ENCODE data around the gene NLRP1. TPM values are rescaled to one million over a fixed set of nuclear protein-coding genes. Genes with fewer than 3 reads are reported as not detected.

NLRP1 gene
- total RNA-seq, 1 donor from 2014 or later = 67.7 TPM

- peak in 1 of 2 donors; percentile 12 for DNase-seq (ENCODE audit: low spot score in 2 of 2)
- H3K27me3 ChIP-seq = no peaks in the 10 kb centered on the region
- no peaks in the 10 kb centered on the region for H3K4me1 ChIP-seq
- H3K4me3 ChIP-seq = no peak overlapping the region
- H3K9me3 ChIP-seq = no peaks in the 10 kb centered on the region
- H3K36me3 ChIP-seq = peaks cover 33 to 48% of the 10 kb centered on the region in 2 donors
- intact Hi-C loops (cut with DNase I) = no loop called here
- TF ChIP-seq CTCF (IDR thresholded peaks at IDR 0.05) = no peak
- H3K27ac ChIP-seq = no peak overlapping the region
These were observed 70.7 kb downstream of the NLRP1 start for GRCh38 chr17:5513628-5514027.

DNA sequence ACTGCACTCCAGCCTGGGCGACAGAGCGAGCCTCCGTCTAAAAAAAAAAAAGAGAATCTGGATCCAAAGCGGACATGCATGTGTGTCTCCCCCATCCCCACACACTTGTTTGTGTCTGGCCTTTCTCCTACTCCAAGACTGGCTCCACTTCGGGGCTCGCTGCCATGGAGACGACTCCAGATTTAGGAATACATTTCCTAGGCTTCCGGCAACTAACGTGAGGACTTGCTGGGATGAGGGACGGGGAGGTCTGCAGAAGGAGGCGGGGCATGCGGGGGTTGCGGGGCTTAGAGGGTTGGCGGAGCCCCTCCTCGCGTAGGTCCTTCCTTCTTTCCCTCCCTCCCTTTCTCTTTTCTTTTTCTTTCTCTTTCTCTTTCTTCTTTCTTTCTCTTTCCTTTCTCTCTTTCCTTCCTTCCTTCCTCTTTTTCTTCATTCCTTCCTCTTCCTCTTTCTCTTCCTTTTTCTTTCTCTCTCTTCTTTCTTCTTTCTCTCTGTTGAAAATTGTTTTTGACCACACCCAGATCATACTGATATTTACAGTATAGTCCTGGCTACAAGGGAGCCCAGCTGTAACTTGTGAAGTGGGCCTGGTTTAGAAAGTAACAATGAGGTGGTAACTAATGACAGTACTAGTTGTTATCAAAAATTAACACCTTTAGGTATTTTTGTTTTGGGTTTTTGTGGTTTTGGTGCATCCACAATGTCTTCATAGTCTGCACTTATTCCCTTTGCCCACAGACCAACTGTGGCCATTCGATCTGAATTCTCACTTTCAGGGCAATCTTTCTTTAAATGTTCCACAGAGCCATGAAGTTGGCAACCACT is 72.7 kb downstream of the NLRP1 start:
- no peak for TF ChIP-seq CTCF (IDR thresholded peaks at IDR 0.05)

GRCh38 chr17:5510771-5511170 is 73.5 kb downstream of the NLRP1 start:
- Histone ChIP-seq H3K27ac (no peak overlapping the region), H3K4me3 (no peak overlapping the region)

More for the DNA sequence above, 72.7 kb downstream of the NLRP1 start:
- no peaks in the 10 kb centered on the region for H3K9me3 ChIP-seq
- no peaks in the 10 kb centered on the region for H3K4me1 ChIP-seq
- intact Hi-C loops (cut with DNase I) = no loop called here
- peaks cover 26 to 38% of the 10 kb centered on the region in 2 donors for H3K36me3 ChIP-seq
- no peaks in the 10 kb centered on the region for H3K27me3 ChIP-seq
- DNase-seq (ENCODE audit: low spot score in 2 of 2) = no peak
- H3K27ac ChIP-seq = no peak overlapping the region
- H3K4me3 ChIP-seq = no peak overlapping the region

DNA sequence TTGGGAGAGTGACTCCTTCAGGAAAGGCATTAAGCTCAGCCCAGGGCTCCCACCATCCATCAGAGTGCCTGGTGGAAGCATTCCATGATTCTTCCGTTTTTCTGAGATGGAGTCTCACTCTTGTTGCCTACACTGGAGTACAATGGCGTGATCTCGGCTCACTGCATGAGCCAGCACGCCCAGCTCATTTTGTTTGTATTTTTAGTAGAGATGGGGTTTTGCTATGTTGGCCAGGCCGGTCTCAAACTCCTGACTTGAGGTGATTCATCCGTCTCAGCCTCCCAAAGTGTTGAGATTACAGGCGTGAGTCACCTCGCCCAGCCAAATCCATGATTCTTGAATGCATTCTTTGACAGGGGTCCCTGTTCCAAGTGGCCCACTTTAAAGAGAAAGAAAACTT is 74.8 kb downstream of the NLRP1 start:
- no peak overlapping the region for H3K4me3 ChIP-seq
- no peaks in the 10 kb centered on the region for H3K27me3 ChIP-seq
- no peaks in the 10 kb centered on the region for H3K9me3 ChIP-seq
- H3K27ac ChIP-seq = no peak overlapping the region
- intact Hi-C loops (cut with DNase I) = no loop called here
- DNase-seq (ENCODE audit: low spot score in 2 of 2) = no peak
- H3K4me1 ChIP-seq = no peaks in the 10 kb centered on the region
- TF ChIP-seq CTCF (IDR thresholded peaks at IDR 0.05) = no peak
- H3K36me3 ChIP-seq = peaks cover 14 to 29% of the 10 kb centered on the region in 2 donors

More at GRCh38 chr17:5510771-5511170, 73.5 kb downstream of the NLRP1 start:
- no peaks in the 10 kb centered on the region for H3K4me1 ChIP-seq
- H3K27me3 ChIP-seq = no peaks in the 10 kb centered on the region
- intact Hi-C loops (cut with DNase I) = no loop called here
- no peaks in the 10 kb centered on the region for H3K9me3 ChIP-seq
- no peak for DNase-seq (ENCODE audit: low spot score in 2 of 2)
- peaks cover 26 to 34% of the 10 kb centered on the region in 2 donors for H3K36me3 ChIP-seq
- no peak for TF ChIP-seq CTCF (IDR thresholded peaks at IDR 0.05)

- no peak for TF ChIP-seq CTCF (IDR thresholded peaks at IDR 0.05)
- no peak overlapping the region for H3K4me3 ChIP-seq
- H3K36me3 ChIP-seq = peaks cover 8 to 25% of the 10 kb centered on the region in 2 donors
- H3K9me3 ChIP-seq = no peaks in the 10 kb centered on the region
- no peaks in the 10 kb centered on the region for H3K4me1 ChIP-seq
- no peak overlapping the region for H3K27ac ChIP-seq
- intact Hi-C loops (cut with DNase I) = no loop called here
- no peak for DNase-seq (ENCODE audit: low spot score in 2 of 2)
- no peaks in the 10 kb centered on the region for H3K27me3 ChIP-seq
These were observed 75.5 kb downstream of the NLRP1 start for GRCh38 chr17:5508810-5509209.
